ENCODE data around the gene IDH3A. TPM values are rescaled to one million over a fixed set of nuclear protein-coding genes. Genes with fewer than 3 reads are reported as not detected.

IDH3A gene
- total RNA-seq, 1 experiment from 2014 or later: 111 TPM

DNA sequence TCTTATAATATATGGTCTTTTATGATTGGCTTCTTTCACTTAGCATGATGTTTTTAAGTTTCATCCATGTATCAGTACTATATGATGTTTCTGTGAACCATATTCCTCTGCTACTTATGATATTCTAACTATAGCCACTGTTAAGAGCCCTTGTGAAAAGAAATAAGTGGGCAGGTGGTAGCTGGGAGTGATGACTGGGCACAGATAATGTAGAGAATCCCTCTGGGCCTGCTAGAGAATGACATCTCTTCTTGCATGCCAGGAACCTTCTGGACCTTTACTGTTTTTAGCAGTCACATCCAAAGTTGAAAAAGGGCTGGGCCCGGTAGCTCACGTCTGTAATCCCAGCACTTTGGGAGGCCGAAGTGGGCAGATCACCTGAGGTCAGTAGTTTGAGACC, 10.2 kb downstream of the IDH3A start:
- H3K4me3 Mint-ChIP-seq (ENCODE audit: low read depth, unreplicated experiment): no peak overlapping the region
- peaks cover 47% of the 10 kb centered on the region for H3K36me3 Mint-ChIP-seq (ENCODE audit: insufficient read depth, unreplicated experiment)
- intact Hi-C loops (cut with micrococcal nuclease; ENCODE audit: unreplicated experiment): no loop called here
- BruUV-seq (replicated peaks): no TSS peak
- H3K4me1 Mint-ChIP-seq (ENCODE audit: low read depth, unreplicated experiment): no peaks in the 10 kb centered on the region
- H3K9me3 Mint-ChIP-seq (ENCODE audit: low read depth, unreplicated experiment): no peaks in the 10 kb centered on the region
- TF ChIP-seq CTCF (IDR thresholded peaks at IDR 0.05; ENCODE audit: unreplicated experiment): no peak
- H3K27me3 Mint-ChIP-seq (ENCODE audit: unreplicated experiment): no peaks in the 10 kb centered on the region
- CTCF ChIA-PET: no interaction called here
- H3K27ac Mint-ChIP-seq (ENCODE audit: unreplicated experiment): no peak overlapping the region
- no peak for DNase-seq

DNA sequence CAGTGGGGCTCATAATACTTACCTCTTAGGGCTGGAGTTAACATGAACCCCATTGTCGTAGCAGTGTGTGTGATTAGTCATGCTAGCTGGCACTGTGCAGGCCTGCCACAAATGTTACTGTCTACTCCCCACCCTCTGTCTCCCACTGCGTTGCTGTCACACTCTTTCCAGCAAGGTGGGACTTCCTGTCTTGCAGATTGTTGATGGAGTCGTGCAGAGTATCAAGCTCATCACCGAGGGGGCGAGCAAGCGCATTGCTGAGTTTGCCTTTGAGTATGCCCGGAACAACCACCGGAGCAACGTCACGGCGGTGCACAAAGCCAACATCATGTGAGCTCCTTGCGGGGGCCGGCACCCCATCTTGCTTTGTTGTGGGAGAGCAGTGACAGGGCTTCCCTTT, 12.9 kb downstream of the IDH3A start:
- Mint-ChIP-seq H3K27me3 (ENCODE audit: unreplicated experiment) (no peaks in the 10 kb centered on the region), H3K4me1 (ENCODE audit: low read depth, unreplicated experiment) (no peaks in the 10 kb centered on the region), H3K9me3 (ENCODE audit: low read depth, unreplicated experiment) (no peaks in the 10 kb centered on the region), H3K4me3 (ENCODE audit: low read depth, unreplicated experiment) (no peak overlapping the region), H3K36me3 (ENCODE audit: insufficient read depth, unreplicated experiment) (peaks cover 43% of the 10 kb centered on the region), H3K27ac (ENCODE audit: unreplicated experiment) (no peak overlapping the region)
- no peak for TF ChIP-seq CTCF (IDR thresholded peaks at IDR 0.05; ENCODE audit: unreplicated experiment)
- DNase-seq: no peak
- intact Hi-C loops (cut with micrococcal nuclease; ENCODE audit: unreplicated experiment): no loop called here
- CTCF ChIA-PET: interaction anchor here (1.1 kb wide), 1 partner anchor 78 kb away, joined by 3 read pairs; no protein-coding TSS in a partner anchor
- BruUV-seq (replicated peaks): no TSS peak

DNA sequence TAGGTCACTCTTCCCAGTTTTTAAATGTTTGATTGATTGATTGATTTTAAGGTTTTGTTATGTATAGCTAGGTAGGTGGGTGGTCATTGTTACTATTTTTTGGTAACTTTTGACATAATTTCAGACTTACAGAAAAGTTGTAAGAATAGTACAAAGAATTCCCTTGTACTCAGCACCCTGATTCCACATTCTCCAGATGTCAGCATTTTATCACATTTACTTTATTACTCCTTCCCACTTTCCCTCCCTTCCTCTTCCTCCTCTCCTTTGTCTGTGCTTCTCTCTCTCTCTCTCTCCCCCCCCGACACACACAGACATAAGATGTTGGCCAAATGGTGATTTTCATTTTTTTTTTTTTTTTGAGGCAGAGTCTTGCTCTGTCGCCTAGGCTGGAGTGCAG, 14.8 kb downstream of the IDH3A start:
- no TSS peak for BruUV-seq (replicated peaks)
- DNase-seq: no peak
- no peak for TF ChIP-seq CTCF (IDR thresholded peaks at IDR 0.05; ENCODE audit: unreplicated experiment)
- Mint-ChIP-seq H3K9me3 (ENCODE audit: low read depth, unreplicated experiment) (no peaks in the 10 kb centered on the region), H3K36me3 (ENCODE audit: insufficient read depth, unreplicated experiment) (peaks cover 38% of the 10 kb centered on the region), H3K4me1 (ENCODE audit: low read depth, unreplicated experiment) (no peaks in the 10 kb centered on the region), H3K27me3 (ENCODE audit: unreplicated experiment) (no peaks in the 10 kb centered on the region), H3K4me3 (ENCODE audit: low read depth, unreplicated experiment) (no peak overlapping the region), H3K27ac (ENCODE audit: unreplicated experiment) (no peak overlapping the region)
- CTCF ChIA-PET: no interaction called here
- intact Hi-C loops (cut with micrococcal nuclease; ENCODE audit: unreplicated experiment): no loop called here

GRCh38 chr15:78167227-78167888, 18.2 kb downstream of the IDH3A start:
- Mint-ChIP-seq H3K9me3 (ENCODE audit: low read depth, unreplicated experiment) (no peaks in the 10 kb centered on the region), H3K4me3 (ENCODE audit: low read depth, unreplicated experiment) (no peak overlapping the region), H3K36me3 (ENCODE audit: insufficient read depth, unreplicated experiment) (peaks cover 21% of the 10 kb centered on the region), H3K4me1 (ENCODE audit: low read depth, unreplicated experiment) (no peaks in the 10 kb centered on the region), H3K27me3 (ENCODE audit: unreplicated experiment) (no peaks in the 10 kb centered on the region), H3K27ac (ENCODE audit: unreplicated experiment) (no peak overlapping the region)
- no peak for DNase-seq
- TF ChIP-seq CTCF (IDR thresholded peaks at IDR 0.05; ENCODE audit: unreplicated experiment): no peak
- intact Hi-C loops (cut with micrococcal nuclease; ENCODE audit: unreplicated experiment): no loop called here
- BruUV-seq (replicated peaks): no TSS peak
- CTCF ChIA-PET: interaction anchor here (0.5 kb wide), 1 partner anchor 36 kb away, joined by 3 read pairs; no protein-coding TSS in a partner anchor

All from Calu3 (cell line).